ENCODE results near the gene ITGAE.

ITGAE gene

DNA sequence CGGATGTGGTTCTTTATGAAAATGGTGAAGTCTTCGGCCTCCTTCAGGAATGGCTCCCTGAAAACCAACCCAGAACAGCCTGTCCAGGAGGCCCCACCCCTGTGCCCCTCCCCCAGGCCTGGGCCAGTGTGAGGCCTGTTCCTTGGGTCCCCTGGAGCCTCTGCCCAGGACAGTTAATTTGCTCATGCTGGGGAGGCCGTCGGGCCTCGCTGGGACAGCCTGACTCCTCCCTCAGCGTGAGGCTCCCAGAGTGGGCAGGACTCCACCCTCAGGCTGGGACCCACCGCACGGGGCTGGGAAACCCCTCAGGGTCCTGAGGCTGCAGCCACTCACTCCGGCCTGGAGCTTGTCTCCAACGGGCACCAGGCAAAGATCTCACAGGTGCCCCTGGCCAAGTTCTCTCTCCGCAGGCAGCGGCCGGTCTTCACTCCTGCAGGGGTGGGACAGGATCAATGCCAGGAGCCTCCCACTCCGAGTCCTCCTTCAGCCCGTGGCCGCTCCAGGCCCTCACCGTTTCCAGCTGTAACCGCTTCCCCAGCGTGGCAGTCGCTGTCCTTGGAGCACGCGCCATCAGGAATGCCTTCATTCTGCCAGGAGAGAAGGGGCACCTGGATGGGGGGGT lies 110.8 kb downstream of the ITGAE start:
- DNase-seq, result no peak

DNA sequence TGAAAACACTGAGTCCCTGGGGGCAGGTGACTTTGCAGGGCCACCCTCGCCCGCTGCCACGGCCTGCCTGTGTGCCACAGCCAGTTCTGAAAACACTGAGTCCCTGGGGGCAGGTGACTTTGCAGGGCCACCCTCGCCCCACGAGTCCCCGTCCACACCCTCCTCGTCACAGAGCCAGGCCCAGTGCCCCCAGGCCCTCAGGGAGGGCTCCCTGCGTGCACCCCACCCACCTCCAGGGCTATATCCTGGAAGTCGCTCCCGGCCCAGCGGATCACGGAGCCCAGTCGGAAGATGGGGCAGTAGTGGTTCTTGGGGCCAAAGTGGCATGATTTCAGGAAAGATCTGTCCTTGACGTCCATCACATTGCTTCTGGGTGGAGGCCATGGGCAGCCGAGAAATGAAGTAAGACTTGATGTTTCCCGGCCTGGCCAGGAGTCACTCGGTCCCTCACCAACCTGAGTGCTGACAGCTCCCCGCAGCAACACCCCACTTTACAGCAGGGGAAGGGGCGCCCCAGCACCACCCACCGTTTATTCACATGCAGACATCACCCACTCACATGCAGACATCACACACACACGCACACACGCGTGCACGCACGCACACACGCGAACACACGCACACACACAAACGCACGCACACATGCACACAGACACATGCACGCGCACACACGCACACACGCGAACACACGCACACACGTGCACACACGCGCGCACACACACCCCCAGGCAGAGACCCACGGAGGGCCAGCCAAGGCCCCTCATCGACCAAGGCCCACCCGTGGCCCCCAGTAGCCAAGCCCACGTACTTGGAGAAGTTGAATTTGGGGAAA lies 111.5 kb downstream of the ITGAE start:
- no peak for DNase-seq

DNA sequence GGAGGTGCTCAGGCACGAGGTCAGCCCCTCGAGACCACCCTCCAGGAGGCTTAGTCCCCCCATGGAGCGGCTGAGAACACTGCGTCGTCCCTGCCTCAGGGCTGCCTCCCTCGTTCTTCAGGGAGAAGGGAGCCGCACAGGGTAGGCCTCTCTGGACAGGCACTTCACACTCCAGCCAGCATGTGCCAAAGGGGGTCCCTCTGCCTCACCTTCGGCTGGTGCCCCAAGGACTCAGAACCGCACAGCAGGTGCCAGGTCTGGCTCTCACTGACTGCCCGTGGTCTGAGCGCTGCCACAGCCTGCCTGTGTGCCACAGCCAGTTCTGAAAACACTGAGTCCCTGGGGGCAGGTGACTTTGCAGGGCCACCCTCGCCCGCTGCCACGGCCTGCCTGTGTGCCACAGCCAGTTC lies 112.1 kb downstream of the ITGAE start:
- no peak for DNase-seq

DNA sequence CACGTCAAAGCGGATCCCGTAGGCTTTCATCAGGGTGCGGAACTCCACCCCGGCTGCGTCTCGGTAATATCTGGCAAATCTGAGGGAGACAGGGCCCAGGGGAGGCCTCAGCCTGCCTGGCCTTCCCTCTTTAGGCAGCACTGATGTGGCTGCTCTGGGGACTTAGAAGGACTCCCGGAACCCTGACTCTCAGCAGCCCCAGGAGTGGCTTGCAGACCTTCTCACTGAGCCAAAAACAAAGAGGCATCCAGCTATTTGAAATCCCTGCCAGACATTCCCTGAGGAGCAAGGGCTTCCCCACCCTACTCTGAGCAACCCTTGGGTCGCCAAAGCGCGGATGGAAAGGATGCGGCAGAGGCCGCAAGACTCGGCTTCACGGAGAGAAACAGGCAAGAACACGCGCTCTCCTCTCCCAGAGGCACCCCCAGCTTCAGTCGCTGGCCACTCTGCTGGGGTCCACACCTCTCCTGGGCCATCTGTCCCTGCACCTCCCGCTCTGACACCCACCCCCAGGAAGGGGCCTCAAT lies 112.9 kb downstream of the ITGAE start:
- no peak for DNase-seq

DNA sequence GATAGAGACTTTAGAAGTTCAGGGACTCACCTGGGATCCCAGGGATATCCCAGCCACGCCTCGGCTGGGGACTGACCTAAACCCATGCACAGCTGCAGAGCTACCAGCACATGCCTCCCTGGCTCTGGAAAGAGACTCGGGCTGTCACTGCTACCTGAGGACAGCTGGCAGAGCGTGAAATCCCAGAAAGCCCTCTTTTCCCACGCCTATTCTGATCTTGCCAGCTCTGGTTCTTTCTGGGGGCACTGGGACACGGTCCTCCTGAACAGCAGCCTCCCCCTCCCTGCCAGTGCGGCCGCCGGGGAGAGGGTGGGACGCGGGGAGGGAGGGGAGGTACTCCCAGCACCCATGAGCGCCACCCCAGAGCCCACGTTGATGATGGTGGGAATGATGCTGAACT lies 115.8 kb downstream of the ITGAE start:
- no peak for DNase-seq

DNA sequence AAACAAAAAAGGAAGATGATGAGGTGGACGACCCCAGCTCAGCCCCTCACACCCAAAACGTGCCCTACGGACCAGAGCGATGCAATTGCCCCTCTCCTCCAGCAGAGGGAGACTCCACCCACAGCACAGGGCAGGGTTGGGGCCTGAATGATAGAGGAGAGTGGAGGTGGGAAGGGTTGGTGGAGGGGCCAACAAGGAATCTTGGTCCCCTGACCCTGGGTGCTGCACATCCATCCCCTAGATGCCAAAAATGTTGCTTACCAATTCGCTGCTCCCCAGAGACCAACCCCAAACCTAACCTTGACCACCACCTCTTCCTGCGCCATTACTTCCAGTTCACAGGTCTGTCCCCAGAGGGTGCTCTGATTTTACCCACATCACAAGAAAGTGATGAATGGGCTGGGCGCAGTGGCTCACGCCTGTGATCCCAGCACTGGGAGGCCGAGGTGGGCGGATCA lies 117.9 kb downstream of the ITGAE start:
- peak; percentile 57 for DNase-seq

DNA sequence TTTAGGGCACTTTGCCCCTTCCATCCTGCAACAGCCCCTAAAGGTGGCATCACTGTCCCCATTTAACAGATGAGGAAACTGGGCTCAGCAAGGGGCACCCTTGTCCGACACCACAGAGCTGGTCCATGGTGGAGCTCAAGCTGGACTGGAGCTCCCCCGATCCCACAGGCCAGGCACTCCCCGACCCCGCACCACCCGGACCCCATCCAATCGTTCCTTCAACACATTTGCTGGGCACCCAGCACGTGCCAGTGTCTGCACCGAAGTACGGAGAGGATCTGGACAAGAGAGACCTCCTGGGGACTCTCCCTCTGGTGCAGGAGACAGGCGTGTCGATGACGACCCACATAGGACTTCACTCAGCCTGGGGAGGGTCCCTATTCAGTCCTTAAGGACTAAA lies 119.0 kb downstream of the ITGAE start:
- no peak for DNase-seq

DNA sequence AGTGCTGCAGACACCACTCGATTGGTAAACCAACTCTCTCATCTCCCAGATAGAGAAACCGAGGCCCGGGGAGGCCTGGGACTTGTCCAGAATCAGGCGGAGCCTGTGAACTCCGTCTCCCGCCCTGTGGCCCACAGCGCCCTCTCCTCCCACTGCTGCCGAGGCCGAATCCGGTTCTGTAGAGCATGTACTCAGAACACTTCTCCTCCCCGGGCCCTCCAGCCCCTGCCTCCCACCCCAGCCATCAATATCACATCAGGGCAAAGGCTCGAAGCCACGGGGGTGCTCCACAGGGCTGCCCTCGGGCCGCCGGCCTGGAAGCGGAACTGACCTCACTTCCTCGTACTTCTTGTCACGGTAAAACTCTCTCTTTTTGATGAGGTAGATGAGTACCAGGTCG lies 119.4 kb downstream of the ITGAE start:
- no peak for DNase-seq

DNA sequence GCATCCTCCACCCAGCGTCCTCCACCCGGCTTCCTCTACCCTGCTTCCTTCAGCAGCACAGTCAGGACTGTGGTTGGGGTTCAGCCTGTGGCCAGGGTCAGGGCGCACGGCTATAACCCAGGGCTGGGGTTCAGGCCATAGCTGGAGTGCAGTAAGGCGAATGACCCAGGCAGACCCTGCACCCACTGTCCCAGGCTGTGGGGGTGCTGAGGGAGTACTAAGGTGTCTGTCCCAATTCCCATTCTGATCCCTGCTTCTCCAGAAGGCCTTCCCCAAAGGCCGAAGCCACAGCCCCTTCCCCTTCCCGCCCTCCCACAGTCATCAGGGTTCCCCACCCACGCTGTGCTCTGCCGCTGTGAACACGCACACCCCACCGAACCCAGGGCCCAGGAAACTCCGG lies 119.9 kb downstream of the ITGAE start:
- no peak for DNase-seq

DNA sequence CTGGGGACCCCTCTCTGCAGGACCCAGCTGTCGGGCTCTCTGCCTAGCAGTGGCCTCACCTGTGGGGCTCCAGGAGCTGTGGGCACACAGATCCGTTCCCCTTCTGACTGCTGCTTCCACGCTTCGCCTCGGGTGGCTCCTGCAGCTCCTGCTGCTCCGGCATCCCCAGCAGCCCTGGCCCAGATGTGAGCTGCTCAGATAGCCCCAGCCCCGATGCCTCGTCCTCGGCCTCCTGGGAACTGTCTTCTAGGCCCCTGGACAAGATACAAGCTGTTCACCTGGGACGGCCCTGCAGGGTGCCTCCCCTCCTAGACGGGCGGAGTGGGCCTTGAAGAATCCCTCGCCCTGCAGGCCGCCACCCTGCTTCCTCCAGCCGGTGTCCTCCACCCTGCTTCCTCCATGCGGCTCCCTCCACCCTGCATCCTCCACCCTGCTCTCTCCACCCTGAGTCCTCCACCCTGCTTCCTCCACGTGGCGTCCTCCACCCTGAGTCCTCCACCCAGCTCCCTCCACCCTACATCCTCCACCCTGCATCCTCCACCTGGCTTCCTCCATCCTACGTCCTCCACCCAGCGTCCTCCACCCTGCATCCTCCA lies 121.4 kb downstream of the ITGAE start:
- DNase-seq, result no peak

DNA sequence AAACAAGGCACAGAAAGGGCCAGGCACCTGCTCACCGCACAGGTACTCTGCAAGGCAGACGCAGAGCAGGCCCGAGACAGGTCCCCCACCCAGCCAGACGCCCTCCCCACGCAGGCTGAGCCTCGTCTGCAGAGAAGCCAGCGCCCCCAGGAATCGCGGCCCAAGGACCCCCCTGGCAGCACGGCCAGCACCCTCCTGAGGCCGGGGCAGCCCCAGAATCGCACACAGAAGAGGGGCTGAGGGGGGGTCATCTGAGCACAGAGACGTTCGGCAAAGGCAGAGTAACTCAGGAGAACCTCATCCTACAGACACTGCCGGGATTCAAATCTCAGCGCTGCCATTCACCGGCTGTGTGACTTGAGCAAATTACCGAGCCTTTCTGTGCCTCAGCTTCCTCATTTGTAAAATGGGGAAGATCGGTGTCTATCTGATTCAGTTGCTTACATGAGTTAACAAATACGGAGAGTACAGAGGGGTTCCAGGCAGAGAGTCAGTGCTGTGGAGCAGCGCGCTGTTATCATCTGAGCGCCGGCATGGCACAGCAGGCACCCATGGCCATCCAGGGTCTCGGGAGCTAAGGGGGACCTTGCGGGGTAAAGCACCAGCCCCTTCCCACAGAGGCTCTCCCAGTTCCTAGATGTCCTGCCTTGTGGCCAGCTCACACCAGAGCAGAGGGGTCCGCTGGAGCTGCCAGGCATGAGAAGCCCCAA lies 122.0 kb downstream of the ITGAE start:
- no peak for DNase-seq

DNA sequence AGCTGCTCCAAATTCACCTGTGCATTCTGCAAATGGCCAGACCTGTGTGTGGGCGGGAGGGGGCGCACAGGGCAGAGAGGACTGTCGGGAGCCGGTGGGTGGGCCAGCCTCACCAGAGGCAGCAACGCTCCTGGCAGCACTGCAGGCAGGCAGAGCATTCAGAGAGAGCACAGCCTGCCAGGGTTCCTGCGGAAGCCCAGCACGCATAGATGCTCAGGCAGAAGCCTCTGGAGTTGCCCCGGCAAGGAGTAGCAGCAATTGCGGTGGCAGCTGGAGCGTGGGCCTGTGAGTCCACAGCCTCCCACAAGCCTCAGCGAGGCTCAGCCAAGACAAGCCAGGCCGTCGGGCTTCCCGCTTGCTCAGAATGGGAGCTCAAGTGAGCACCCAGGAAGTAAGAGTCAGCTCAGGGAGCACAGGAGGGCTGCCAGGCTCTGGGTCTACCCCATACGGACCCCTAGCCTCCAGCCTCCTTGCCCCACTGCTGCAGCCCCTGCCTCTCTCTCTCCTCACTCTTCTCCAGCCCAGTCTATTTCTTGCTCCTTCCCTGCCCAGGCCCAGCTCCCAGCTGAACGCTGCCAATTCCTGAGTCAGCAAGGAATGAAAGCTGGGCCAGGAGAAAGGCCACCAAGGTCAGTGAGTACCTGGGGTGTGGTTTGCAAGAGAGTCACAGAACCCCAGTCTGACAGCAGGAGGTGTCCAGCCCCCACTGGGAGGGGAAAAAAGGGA lies 122.7 kb downstream of the ITGAE start:
- no peak for DNase-seq

DNA sequence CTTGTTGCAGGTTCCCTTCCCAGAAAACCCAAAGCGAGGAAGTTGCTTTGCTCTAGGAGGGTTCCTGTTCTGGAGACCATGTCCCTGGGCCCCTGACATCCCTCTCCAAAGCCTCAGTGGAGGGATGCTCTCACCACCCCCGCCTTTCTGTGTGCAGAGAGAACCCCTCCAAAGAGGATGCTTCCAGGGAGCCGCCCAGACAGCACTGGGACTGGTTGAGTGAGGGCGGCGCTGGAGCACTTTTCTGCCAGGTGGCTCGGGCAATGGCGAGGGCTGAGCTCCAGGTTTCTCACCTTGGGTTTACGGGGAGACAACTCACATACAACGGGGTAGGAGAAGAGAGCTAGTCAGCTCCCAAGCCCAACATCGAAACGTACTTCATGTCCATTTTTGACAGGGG lies 125.1 kb downstream of the ITGAE start:
- no peak for DNase-seq

DNA sequence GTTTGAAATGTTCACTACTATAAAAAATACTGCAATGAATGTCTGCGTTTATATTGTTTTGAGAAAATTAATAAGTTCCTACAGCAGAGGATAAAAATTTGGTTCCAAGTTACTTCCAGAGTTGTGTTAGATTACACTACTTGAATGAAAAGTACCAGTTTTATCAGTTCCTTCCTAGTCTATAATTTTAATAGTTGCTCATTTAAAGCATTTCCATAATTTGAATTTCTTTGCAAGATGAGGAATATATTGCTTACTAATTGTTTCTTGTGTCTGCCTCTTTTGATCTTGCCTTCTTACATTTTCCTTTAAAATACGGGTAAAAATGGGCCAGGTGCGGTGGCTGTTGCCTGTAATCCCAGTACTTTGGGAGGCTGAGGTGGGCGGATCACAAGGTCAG lies 128.4 kb downstream of the ITGAE start:
- no peak for DNase-seq

DNA sequence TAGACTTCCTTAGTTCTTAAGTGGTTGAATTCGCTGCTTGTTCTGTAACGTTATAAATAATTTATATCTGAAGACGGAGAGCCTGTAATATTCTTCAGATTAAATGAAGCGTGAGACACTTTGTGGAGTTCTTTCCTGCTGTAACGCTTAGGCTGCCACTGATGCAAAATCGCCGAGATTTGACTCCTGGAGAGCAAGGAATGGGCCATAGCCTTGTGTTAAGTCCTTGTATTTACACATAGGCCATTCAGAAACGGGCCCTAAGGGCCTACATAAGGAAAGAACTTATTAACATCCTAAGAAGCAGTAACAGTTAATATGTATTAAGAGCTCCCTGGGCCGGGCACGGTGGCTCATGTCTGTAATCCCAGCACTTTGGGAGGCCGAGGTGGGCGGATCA lies 131.4 kb downstream of the ITGAE start:
- DNase-seq, result no peak

DNA sequence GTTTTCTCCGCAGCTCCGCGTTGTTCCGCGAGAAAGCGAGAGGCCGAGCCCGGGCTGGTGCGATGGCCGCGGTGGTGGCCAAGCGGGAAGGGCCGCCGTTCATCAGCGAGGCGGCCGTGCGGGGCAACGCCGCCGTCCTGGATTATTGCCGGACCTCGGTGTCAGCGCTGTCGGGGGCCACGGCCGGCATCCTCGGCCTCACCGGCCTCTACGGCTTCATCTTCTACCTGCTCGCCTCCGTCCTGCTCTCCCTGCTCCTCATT lies 132.0 kb downstream of the ITGAE start:
- DNase-seq, result no peak

DNA sequence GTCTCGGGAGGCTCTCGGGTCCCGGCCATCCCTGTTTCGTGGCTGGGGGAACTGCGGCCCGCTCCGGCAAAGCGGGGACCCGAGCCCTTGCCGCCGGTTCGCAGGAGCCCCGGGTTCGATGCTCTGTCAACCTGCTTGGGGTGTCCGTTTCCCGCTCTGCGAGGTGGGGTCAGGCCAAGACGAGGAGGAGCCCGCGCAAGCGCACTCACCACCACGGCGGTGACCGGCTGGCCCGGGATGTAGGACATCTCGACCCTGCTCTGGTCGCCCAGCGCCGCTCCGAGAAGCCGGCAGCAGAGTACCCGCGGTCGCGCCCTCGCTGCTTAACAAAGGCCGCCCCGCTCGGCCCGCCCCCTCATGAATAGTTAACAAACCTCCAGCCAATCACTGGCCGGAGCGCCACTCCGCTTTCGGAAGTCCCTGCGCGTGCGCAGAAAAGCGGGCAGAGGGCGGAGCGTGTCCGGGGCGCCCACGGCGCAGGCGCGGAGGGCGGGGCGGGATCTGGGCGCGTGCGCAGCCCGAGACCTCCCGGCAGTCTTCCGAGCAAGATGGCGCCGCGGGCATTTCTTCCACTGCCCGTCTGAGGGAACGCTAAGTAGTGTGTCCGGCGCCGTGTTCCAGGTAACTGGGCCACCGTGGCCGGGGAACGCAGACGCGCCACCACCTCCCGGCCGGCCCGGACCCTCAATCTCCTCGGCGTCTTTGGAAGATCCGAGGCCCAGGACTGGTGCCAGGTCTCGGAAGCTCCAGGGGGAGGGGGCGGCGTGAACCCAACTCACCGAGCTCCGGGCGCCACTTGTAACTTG lies 132.5 kb downstream of the ITGAE start, which contains the start of the genes EMC6 and TAX1BP3:
Gene EMC6, plus strand, starts transcription at position 534 of the 806 bp plus-strand sequence. CDS start 335 bp downstream, outside the sequence.
Gene TAX1BP3, minus strand, starts transcription at position 300 of the 806 bp plus-strand sequence. Its CDS starts 52 bp downstream, at position 248.
- DNase-seq, result peak; percentile 98

DNA sequence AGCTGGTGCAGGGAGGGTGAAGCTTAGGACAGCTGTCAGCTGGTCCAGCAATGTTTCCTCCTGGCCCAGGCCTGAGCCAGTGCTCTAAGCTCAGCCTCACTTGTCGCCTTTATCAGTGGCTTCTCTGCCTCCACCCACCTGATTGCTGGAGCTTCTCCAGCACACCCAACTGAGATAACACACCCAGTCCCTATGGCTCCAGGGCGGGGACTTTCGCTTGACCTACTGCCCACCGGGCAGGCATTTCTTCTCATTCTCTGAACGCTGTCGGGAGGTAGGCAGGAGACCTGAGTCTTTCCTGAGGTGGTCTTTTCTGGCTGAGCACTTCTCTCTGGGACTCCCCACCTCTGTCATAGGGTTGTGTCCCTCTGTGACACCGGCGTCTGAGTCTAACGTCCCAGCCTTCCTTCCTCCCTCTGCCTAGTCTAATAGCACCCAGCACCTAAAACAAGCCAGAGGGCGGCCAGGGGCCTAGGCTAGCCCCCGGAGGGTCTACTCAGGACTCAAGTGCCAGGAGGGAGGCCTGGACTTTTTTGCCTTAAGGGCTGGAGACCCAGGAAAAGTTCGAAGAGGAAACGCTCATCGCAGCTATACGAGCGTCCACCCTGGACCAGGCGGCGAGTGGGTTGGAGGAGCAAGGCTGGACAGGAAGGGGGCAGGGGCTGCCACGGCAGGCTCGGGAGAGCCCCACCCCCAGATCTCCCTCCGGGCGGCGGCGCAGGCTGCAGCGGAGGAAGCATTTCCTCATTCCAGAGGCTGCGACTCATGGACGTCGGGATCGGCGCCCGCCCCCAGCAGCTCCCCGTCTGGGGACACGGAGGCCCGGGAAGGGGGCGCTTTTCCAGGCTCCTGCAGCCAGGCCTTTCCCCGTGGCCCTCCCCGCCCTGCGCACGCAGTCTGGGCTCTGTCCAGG lies 133.4 kb downstream of the ITGAE start:
- DNase-seq, result no peak

DNA sequence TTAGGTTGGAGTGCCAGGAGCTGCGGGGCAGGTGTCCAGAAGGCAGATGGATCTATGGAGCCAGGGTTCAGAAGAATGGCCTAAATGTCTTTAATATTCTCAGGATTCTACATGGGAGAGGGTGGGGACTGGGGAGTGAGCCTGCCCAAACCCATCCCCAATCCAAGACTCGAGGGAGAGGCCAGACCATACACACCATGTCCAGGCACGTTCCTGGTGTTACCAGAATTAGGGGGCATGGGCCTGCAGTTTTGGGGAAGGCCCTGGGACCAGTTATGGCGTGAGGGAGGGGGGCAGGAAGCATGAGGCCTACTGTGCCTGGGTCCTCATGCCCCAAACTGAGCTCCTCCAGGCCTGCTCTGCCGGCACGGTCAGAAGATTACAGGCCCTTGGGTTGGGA lies 134.5 kb downstream of the ITGAE start:
- DNase-seq, result no peak

DNA sequence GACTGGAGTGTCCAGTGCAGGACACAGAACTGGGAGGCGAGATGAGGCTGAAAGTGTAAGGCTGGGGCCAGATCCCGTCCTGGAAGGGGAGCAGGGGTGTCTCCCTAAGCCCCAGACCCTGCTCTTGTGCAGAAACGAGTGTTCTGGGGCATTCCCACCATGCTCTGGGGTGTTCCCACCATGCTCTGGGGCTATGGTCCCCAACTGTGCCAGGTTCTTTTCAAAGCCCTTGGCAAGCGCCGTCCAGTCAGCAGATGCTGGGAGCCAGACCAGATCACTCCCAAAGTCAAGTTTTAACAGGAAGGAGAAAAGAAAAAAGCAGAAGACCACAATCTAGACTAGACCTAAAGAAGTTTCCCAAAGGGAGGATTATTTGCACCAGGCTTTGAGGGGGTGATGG lies 135.2 kb downstream of the ITGAE start:
- no peak for DNase-seq
